K562 (cell line): ENCODE measurements around the gene NPAS3. TPM values are rescaled to one million over a fixed set of nuclear protein-coding genes. Genes with fewer than 3 reads are reported as not detected.

Experiments used
- ATAC-seq: fragments of 200-7000 bp; cut with Tn5 transposase; 3 replicates; pipeline ENCODE4 v1.9.1; 2020; ENCODE audit warnings: moderate library complexity
- BruUV-seq: library from RNA; stranded (reverse); fragments of 400-500 nt; replicated peaks from 2 replicates; lab custom pipeline; 2021; lab: Mats Ljungman, UMichigan
- CTCF ChIA-PET: fragments of 300-600 bp; formaldehyde crosslinking; extraction: SDS; loops from one replicate; lab custom pipeline; 2021; ENCODE audit warnings: low intra/inter-chr PET ratio; lab: Yijun Ruan, JAX
- POLR2A ChIA-PET: fragments of 300-600, 350-650 bp; sonication (Branson Sonifier 250); formaldehyde crosslinking; extraction: SDS; loops from one replicate; lab custom pipeline; 2021; ENCODE audit warnings: antibody characterized with exemption, inconsistent platforms; lab: Yijun Ruan, JAX
- DNase-seq, 4 experiments: peaks; one replicate each; pipeline versions ENCODE4 v3.0.0 to v3.0.0-alpha.2; 2011 to 2018; ENCODE audit warnings: low spot score in 3 of 4, mixed read lengths in 3 of 4; ENCODE audit errors: extremely low read depth in 1 of 4
- FAIRE-seq: peaks from 2 replicates; lab custom pipeline; 2011; peaks lifted over from hg19 to GRCh38; lab: Jason Lieb, UNC
- H2AFZ ChIP-seq: 2 replicates; pipeline ENCODE4 v1.6.0; 2011; ENCODE audit warnings: low read depth, low read length, control low read depth, inconsistent platforms
- H3K27ac ChIP-seq: fragments of 200-600 bp; 3 replicates; pipeline ENCODE4 v1.8.0; 2011; ENCODE audit warnings: low read depth, mild to moderate bottlenecking, control low read depth, inconsistent platforms, low read length, moderate library complexity, mixed read lengths; ENCODE audit errors: extremely low read depth
- H3K27me3 ChIP-seq, 2 experiments: fragments of 300-600 bp in 1 of 2; 2 replicates in 1 of 2; 3 replicates in 1 of 2; pipeline versions ENCODE4 v1.6.0 to v1.8.0; 2011; ENCODE audit warnings: inconsistent platforms in 2 of 2, low read length in 2 of 2, mild to moderate bottlenecking in 1 of 2, mixed read lengths in 1 of 2, moderate library complexity in 1 of 2; ENCODE audit not compliant: control insufficient read depth in 2 of 2, insufficient read depth in 2 of 2
- H3K36me3 ChIP-seq: fragments of 300-600 bp; 3 replicates; pipeline ENCODE4 v1.8.0; 2011; ENCODE audit warnings: mild to moderate bottlenecking, low read length, inconsistent platforms; ENCODE audit not compliant: control insufficient read depth, insufficient read depth
- H3K4me1 ChIP-seq, 2 experiments: fragments of 200-600 bp in 1 of 2; replicated peaks in 1 of 2; 2 replicates in 1 of 2; 3 replicates in 1 of 2; pipeline versions ENCODE4 v1.5.1 to v1.8.0; 2011; ENCODE audit warnings: inconsistent platforms in 2 of 2, low read length in 2 of 2, mild to moderate bottlenecking in 1 of 2, mixed read lengths in 1 of 2, moderate library complexity in 1 of 2; ENCODE audit not compliant: control insufficient read depth in 2 of 2, insufficient read depth in 2 of 2
- H3K4me2 ChIP-seq: 2 replicates; pipeline ENCODE4 v1.6.1; 2011; ENCODE audit warnings: low read length, control low read depth, inconsistent platforms, mixed read lengths; ENCODE audit not compliant: insufficient read depth
- H3K4me3 ChIP-seq: fragments of 200-600 bp; sonication (generic), shearing (Covaris generic); 2 replicates; pipeline ENCODE4 v1.5.1; 2016; ENCODE audit warnings: control low read depth, inconsistent platforms
- H3K79me2 ChIP-seq: fragments of 200-600 bp; 3 replicates; pipeline ENCODE4 v1.8.0; 2011; ENCODE audit warnings: low read length, inconsistent platforms; ENCODE audit not compliant: control insufficient read depth, insufficient read depth
- H3K9ac ChIP-seq, 2 experiments: 2 replicates each; pipeline versions ENCODE4 v1.6.0 to v1.6.1; 2011; ENCODE audit warnings: low read depth in 2 of 2, low read length in 2 of 2, control low read depth in 1 of 2, inconsistent platforms in 1 of 2, mild to moderate bottlenecking in 1 of 2, mixed read lengths in 1 of 2; ENCODE audit not compliant: insufficient read depth in 1 of 2
- H3K9me1 ChIP-seq: one replicate; pipeline ENCODE4 v1.6.0; 2011; ENCODE audit warnings: inconsistent platforms, mild to moderate bottlenecking, low read length, moderate library complexity; ENCODE audit not compliant: control insufficient read depth, insufficient read depth
- H3K9me3 ChIP-seq: replicated peaks from 2 replicates; pipeline ENCODE4 v1.5.1; 2011; ENCODE audit warnings: low read depth, low read length, inconsistent platforms; ENCODE audit not compliant: control insufficient read depth, insufficient read depth
- H4K20me1 ChIP-seq: replicated peaks from 2 replicates; pipeline ENCODE4 v1.6.1; 2011; ENCODE audit warnings: low read length, inconsistent platforms, mixed read lengths; ENCODE audit not compliant: control insufficient read depth, insufficient read depth
- REST ChIP-seq, 2 experiments: fragments of 450-650 bp; formaldehyde crosslinking in 1 of 2; IDR thresholded peaks; 2 replicates each; pipeline versions ENCODE4 v1.4.0 to v1.6.1; 2014 to 2020; ENCODE audit warnings: mild to moderate bottlenecking in 2 of 2, borderline replicate concordance in 1 of 2, low read depth in 1 of 2
- SREBF1 ChIP-seq: fragments of 150-350 bp; IDR thresholded peaks from 2 replicates; pipeline ENCODE4 v1.6.1; 2014; ENCODE audit warnings: antibody characterized with exemption, low read depth, low read length, borderline replicate concordance
- WGBS: fragments of 100-300 bp; shearing (Covaris generic); methylation state at CpG from one replicate; pipeline ENCODE4 v1.1.6; 2016; ENCODE audit warnings: low coverage, mixed read lengths; ENCODE audit not compliant: insufficient coverage; ENCODE audit errors: missing lambda C conversion rate; 5-methylcytosine and 5-hydroxymethylcytosine counted together
- in situ Hi-C: fragments of 300-500 bp; cut with MboI; formaldehyde crosslinking; loops from 4 replicates; pipeline ENCODE4 v1.15.0; 2018; ENCODE audit warnings: inconsistent platforms, mixed read lengths
- intact Hi-C: fragments of 100-400 bp; cut with micrococcal nuclease; formaldehyde crosslinking; loops from 2 replicates; pipeline ENCODE4 v1.14.2; 2022
- polyA plus RNA-seq, 8 experiments: library from polyadenylated mRNA; depleted of rRNA in 4 of 8; stranded (reverse) in 5 of 8; unstranded in 3 of 8; fragments of >200 nt; fragmentation: Nextera tagmentation in 2 of 8; fragmentation: Illumina TruSeq in 1 of 8; extraction: Ambion mirVana in 2 of 8; extraction: Trizol in 1 of 8; gene quantifications; 2 replicates each; pipeline versions ENCODE4 v1.2.1 to v1.2.3, GENCODE V29; 2011 to 2014; ENCODE audit warnings: inconsistent platforms in 1 of 8, missing spikeins in 1 of 8
- total RNA-seq, 7 experiments: library from RNA; depleted of rRNA in 6 of 7; stranded (reverse); fragments of >200 nt in 6 of 7; fragmentation: Illumina TruSeq in 2 of 7; extraction: Trizol in 2 of 7; gene quantifications; 2 replicates each; pipeline versions ENCODE4 v1.2.1 to v1.2.3, GENCODE V29; 2011 to 2021; ENCODE audit warnings: low replicate concordance in 1 of 7

The NPAS3 gene
- total and polyA plus RNA-seq, 9 of the 15 experiments (the other 6 are each of a cell fraction or from before 2014, with no cell fraction given) = 0.04 TPM; not detected in 8

GRCh38 chr14:32934881-32935633 lies 3.6 kb upstream of the NPAS3 start:
- in situ Hi-C loops = no loop called here

More at GRCh38 chr14:32934881-32935633, 3.6 kb upstream of the NPAS3 start:
- no TSS peak for BruUV-seq
- H3K27me3 ChIP-seq = peaks cover 0 to 20% of the 10 kb centered on the region in 2 experiments; a peak in 2 of 5 replicates
- H3K9me1 ChIP-seq = no peaks in the 10 kb centered on the region
- H3K27ac ChIP-seq = no peak overlapping the region
- no peaks in the 10 kb centered on the region for H3K79me2 ChIP-seq
- FAIRE-seq (no peak), DNase-seq (no peak), ATAC-seq (no peak)
- H4K20me1 ChIP-seq = no peaks in the 10 kb centered on the region
- no peak overlapping the region for H3K4me3 ChIP-seq
- no peak overlapping the region for H3K9ac ChIP-seq
- no peak overlapping the region for H3K4me2 ChIP-seq
- CTCF ChIA-PET = no interaction called here
- intact Hi-C loops = no loop called here
- no peak overlapping the region for H2AFZ ChIP-seq
- H3K4me1 ChIP-seq = 0 out of 5 replicates have a peak, but pooled peaks cover 0 to 4% of the 10 kb centered on the region in 2 experiments
- no peaks in the 10 kb centered on the region for H3K9me3 ChIP-seq
- no peaks in the 10 kb centered on the region for H3K36me3 ChIP-seq
- TF ChIP-seq SREBF1 (no peak), REST (IDR thresholded peaks at IDR 0.05; ENCODE audit: borderline replicate concordance) (no peak), REST (CRISPR knock-in tag; IDR thresholded peaks at IDR 0.05; ENCODE audit: low read depth) (no peak)
- WGBS = 6% methylated on average over 28 of the region's 42 CpGs
- POLR2A ChIA-PET = no interaction called here
